OCI-LY3 (cell line): Measurements from ENCODE around the gene USH2A.

ENCODE experiments used
- H2AFZ ChIP-seq: fragments of 200-600, 300-600 bp; shearing (Covaris generic); 2 replicates; pipeline ENCODE4 v1.6.0; 2014; ENCODE audit warnings: antibody characterized with exemption, low read depth, low read length
- H3K27ac ChIP-seq: fragments of 200-600, 300-600 bp; sonication (generic); 2 replicates; pipeline ENCODE4 v1.5.1; 2014; ENCODE audit warnings: mild to moderate bottlenecking, low read length, moderate library complexity, mixed read lengths
- H3K27me3 ChIP-seq: fragments of 200-600, 300-600 bp; sonication (generic); 2 replicates; pipeline ENCODE4 v1.6.1; 2014; ENCODE audit warnings: low read depth, low read length, mixed read lengths
- H3K36me3 ChIP-seq: fragments of 200-600, 300-600 bp; sonication (generic); replicated peaks from 2 replicates; pipeline ENCODE3; 2014; ENCODE audit warnings: low read depth, low read length, mixed read lengths
- H3K4me1 ChIP-seq: fragments of 300-600, 200-600 bp; sonication (generic); 2 replicates; pipeline ENCODE4 v1.6.1; 2014; ENCODE audit warnings: low read length, mixed read lengths
- H3K4me2 ChIP-seq: fragments of 200-600, 300-600 bp; sonication (generic); 2 replicates; pipeline ENCODE4 v1.6.1; 2014; ENCODE audit warnings: low read length, mixed read lengths
- H3K4me3 ChIP-seq: fragments of 300-600, 200-600 bp; sonication (generic); 2 replicates; pipeline ENCODE4 v1.5.1; 2014; ENCODE audit warnings: antibody characterized with exemption, mild to moderate bottlenecking, low read length, moderate library complexity
- H3K79me2 ChIP-seq: fragments of 300-600, 200-600 bp; shearing (Covaris generic); 2 replicates; pipeline ENCODE4 v1.6.1; 2014; ENCODE audit warnings: mild to moderate bottlenecking, low read length, mixed read lengths
- H3K9ac ChIP-seq: fragments of 300-600, 200-600 bp; shearing (Covaris generic); 2 replicates; pipeline ENCODE4 v1.6.0; 2014; ENCODE audit warnings: mild to moderate bottlenecking, low read length, moderate library complexity
- H3K9me3 ChIP-seq: fragments of 200-600, 300-600 bp; shearing (Covaris generic); 2 replicates; pipeline ENCODE4 v1.6.1; 2014; ENCODE audit warnings: low read length, mixed read lengths; ENCODE audit not compliant: insufficient read depth
- H4K20me1 ChIP-seq: fragments of 200-600, 300-600 bp; sonication (generic); 2 replicates; pipeline ENCODE4 v1.6.1; 2016; ENCODE audit warnings: low read length, mixed read lengths; ENCODE audit not compliant: insufficient read depth
- CTCF ChIP-seq: fragments of 200-600, 300-600 bp; sonication (generic); IDR thresholded peaks from 2 replicates; pipeline ENCODE4 v1.5.1; 2014; ENCODE audit warnings: antibody characterized with exemption, low read length, low read depth
- EZH2phosphoT487 ChIP-seq: fragments of 200-600 bp; shearing (Covaris generic); IDR thresholded peaks from 2 replicates; pipeline ENCODE4 v1.6.1; 2018; ENCODE audit warnings: antibody characterized with exemption, mixed run types, low read depth

The USH2A gene

GRCh38 chr1:215911406-215911968 is 511.8 kb downstream of the USH2A start:
- H4K20me1 ChIP-seq: no peaks in the 10 kb centered on the region
- no peaks in the 10 kb centered on the region for H3K4me1 ChIP-seq
- H2AFZ ChIP-seq: no peak overlapping the region
- no peak overlapping the region for H3K9ac ChIP-seq
- H3K36me3 ChIP-seq: no peaks in the 10 kb centered on the region
- TF ChIP-seq EZH2phosphoT487 (no peak), CTCF (no peak)
- no peaks in the 10 kb centered on the region for H3K9me3 ChIP-seq
- no peak overlapping the region for H3K4me2 ChIP-seq
- no peaks in the 10 kb centered on the region for H3K79me2 ChIP-seq
- no peak overlapping the region for H3K27ac ChIP-seq
- H3K27me3 ChIP-seq: 0 out of 2 replicates have a peak, but pooled peaks cover 3% of the 10 kb centered on the region
- H3K4me3 ChIP-seq: no peak overlapping the region

GRCh38 chr1:215905493-215906115 is 517.6 kb downstream of the USH2A start:
- H3K4me1 ChIP-seq: no peaks in the 10 kb centered on the region
- TF ChIP-seq EZH2phosphoT487 (no peak), CTCF (no peak)
- H4K20me1 ChIP-seq: no peaks in the 10 kb centered on the region
- H3K9me3 ChIP-seq: no peaks in the 10 kb centered on the region
- H3K9ac ChIP-seq: no peak overlapping the region
- H3K27me3 ChIP-seq: 0 out of 2 replicates have a peak, but pooled peaks cover 3% of the 10 kb centered on the region
- no peaks in the 10 kb centered on the region for H3K36me3 ChIP-seq
- H3K79me2 ChIP-seq: no peaks in the 10 kb centered on the region
- H3K4me2 ChIP-seq: no peak overlapping the region
- H3K27ac ChIP-seq: no peak overlapping the region
- H2AFZ ChIP-seq: no peak overlapping the region
- H3K4me3 ChIP-seq: no peak overlapping the region

GRCh38 chr1:215900684-215901083 is 522.6 kb downstream of the USH2A start:
- H2AFZ ChIP-seq: no peak overlapping the region
- H3K4me3 ChIP-seq: no peak overlapping the region
- H4K20me1 ChIP-seq: no peaks in the 10 kb centered on the region
- H3K9me3 ChIP-seq: no peaks in the 10 kb centered on the region
- no peak overlapping the region for H3K9ac ChIP-seq
- H3K4me1 ChIP-seq: peaks cover 4% of the 10 kb centered on the region
- no peaks in the 10 kb centered on the region for H3K36me3 ChIP-seq
- no peak for TF ChIP-seq CTCF
- no peak for TF ChIP-seq EZH2phosphoT487
- no peak overlapping the region for H3K27ac ChIP-seq
- no peaks in the 10 kb centered on the region for H3K27me3 ChIP-seq
- H3K79me2 ChIP-seq: no peaks in the 10 kb centered on the region
- H3K4me2 ChIP-seq: no peak overlapping the region

GRCh38 chr1:215899901-215900300 is 523.3 kb downstream of the USH2A start:
- Histone ChIP-seq H3K9me3 (no peaks in the 10 kb centered on the region), H3K79me2 (no peaks in the 10 kb centered on the region), H3K4me2 (no peak overlapping the region), H3K4me1 (peaks cover 12% of the 10 kb centered on the region), H3K9ac (no peak overlapping the region), H4K20me1 (no peaks in the 10 kb centered on the region), H3K27me3 (no peaks in the 10 kb centered on the region), H3K27ac (no peak overlapping the region), H3K4me3 (no peak overlapping the region), H2AFZ (no peak overlapping the region), H3K36me3 (no peaks in the 10 kb centered on the region)
- TF ChIP-seq CTCF: no peak
- no peak for TF ChIP-seq EZH2phosphoT487
